CD4-positive, alpha-beta T cell treated with Interleukin-4 for 1 hour (primary cell): Measurements from ENCODE around the gene MCAM.
A peak's percentile ranks its signal among the peaks of the same experiment; 100 is the strongest.

ENCODE experiments used
- DNase-seq, 2 donors: peaks; one replicate each; pipeline ENCODE4 v3.0.0-alpha.2; 2020 to 2022

The MCAM gene

GRCh38 chr11:119316729-119317591 lies at the start of gene MCAM:
TSS of gene MCAM (minus strand) at chr11:119317130. CDS start at chr11:119317101, 29 bp downstream.
- DNase-seq: no peak

- DNase-seq: no peak
Observed at GRCh38 chr11:119365071-119365591, 48.2 kb upstream of the MCAM start.

GRCh38 chr11:119363851-119364590 lies 47.1 kb upstream of the MCAM start:
- peak; percentile 46 to 61 for DNase-seq

- DNase-seq: no peak
Observed at GRCh38 chr11:119363081-119363850, 46.3 kb upstream of the MCAM start.

GRCh38 chr11:119362741-119363080 lies 45.8 kb upstream of the MCAM start:
- no peak for DNase-seq

- no peak for DNase-seq
Observed at GRCh38 chr11:119361941-119362725, 45.2 kb upstream of the MCAM start.

GRCh38 chr11:119361056-119361787 lies 44.3 kb upstream of the MCAM start:
- DNase-seq: no peak

GRCh38 chr11:119359365-119360214 lies 42.7 kb upstream of the MCAM start:
- DNase-seq: no peak

GRCh38 chr11:119357074-119357473 lies 40.1 kb upstream of the MCAM start:
- DNase-seq: no peak

- peak; percentile 74 for DNase-seq
Observed at GRCh38 chr11:119356349-119357031, 39.6 kb upstream of the MCAM start.

GRCh38 chr11:119355091-119355843 lies 38.3 kb upstream of the MCAM start:
- DNase-seq: no peak

- DNase-seq: no peak
Observed at GRCh38 chr11:119352857-119353260, 35.9 kb upstream of the MCAM start.

GRCh38 chr11:119351232-119351631 lies 34.3 kb upstream of the MCAM start:
- DNase-seq: no peak

- DNase-seq: no peak
Observed at GRCh38 chr11:119350302-119350701, 33.4 kb upstream of the MCAM start.

- DNase-seq: no peak
Observed at GRCh38 chr11:119347940-119348605, 31.1 kb upstream of the MCAM start.

GRCh38 chr11:119347242-119347641 lies 30.3 kb upstream of the MCAM start:
- DNase-seq: no peak

GRCh38 chr11:119346605-119347004 lies 29.7 kb upstream of the MCAM start, which contains the start of gene MFRP:
TSS of gene MFRP (minus strand) at chr11:119346705. CDS start at chr11:119346513, 192 bp downstream.
- no peak for DNase-seq

- no peak for DNase-seq
Observed at GRCh38 chr11:119345685-119346084, 28.8 kb upstream of the MCAM start.
